SKM-1 (cell line): Measurements from ENCODE around the gene PACRG.

Experiments used
- DNase-seq: peaks from one replicate; lab custom pipeline; 2025; ENCODE audit not compliant: unreplicated experiment; lab: John Stamatoyannopoulos, UW

The PACRG gene

GRCh38 chr6:163077134-163077533 is 349.4 kb downstream of the PACRG start:
- no peak for DNase-seq

GRCh38 chr6:163078712-163079111 is 350.9 kb downstream of the PACRG start:
- no peak for DNase-seq

- no peak for DNase-seq
Observed at GRCh38 chr6:163080228-163080627, 352.5 kb downstream of the PACRG start.

GRCh38 chr6:163083141-163083540 is 355.4 kb downstream of the PACRG start:
- no peak for DNase-seq

- DNase-seq = no peak
Observed at GRCh38 chr6:163085426-163085825, 357.7 kb downstream of the PACRG start.

GRCh38 chr6:163085861-163086623 is 358.3 kb downstream of the PACRG start:
- no peak for DNase-seq

- no peak for DNase-seq
Observed at GRCh38 chr6:163086624-163086920, 358.8 kb downstream of the PACRG start.

- DNase-seq = no peak
Observed at GRCh38 chr6:163087981-163088380, 360.2 kb downstream of the PACRG start.

GRCh38 chr6:163092876-163093275 is 365.1 kb downstream of the PACRG start:
- DNase-seq = no peak

GRCh38 chr6:163094881-163095280 is 367.1 kb downstream of the PACRG start:
- DNase-seq = no peak

- no peak for DNase-seq
Observed at GRCh38 chr6:163095401-163095800, 367.6 kb downstream of the PACRG start.

- DNase-seq = no peak
Observed at GRCh38 chr6:163098827-163099479, 371.2 kb downstream of the PACRG start.

GRCh38 chr6:163099621-163100171 is 371.9 kb downstream of the PACRG start:
- DNase-seq = no peak

GRCh38 chr6:163100259-163100658 is 372.5 kb downstream of the PACRG start:
- DNase-seq = no peak

GRCh38 chr6:163113358-163113962 is 385.7 kb downstream of the PACRG start:
- DNase-seq = no peak

GRCh38 chr6:163118941-163119340 is 391.2 kb downstream of the PACRG start:
- no peak for DNase-seq

GRCh38 chr6:163120223-163120622 is 392.4 kb downstream of the PACRG start:
- no peak for DNase-seq

- no peak for DNase-seq
Observed at GRCh38 chr6:163121270-163121669, 393.5 kb downstream of the PACRG start.

- no peak for DNase-seq
Observed at GRCh38 chr6:163122365-163122764, 394.6 kb downstream of the PACRG start.

- no peak for DNase-seq
Observed at GRCh38 chr6:163123098-163123497, 395.3 kb downstream of the PACRG start.

GRCh38 chr6:163126741-163127140 is 399.0 kb downstream of the PACRG start:
- no peak for DNase-seq

- no peak for DNase-seq
Observed at GRCh38 chr6:163127587-163127986, 399.8 kb downstream of the PACRG start.
